GM13977 (cell line): ENCODE results near the gene USP25.

Experiments used
- DNase-seq: peaks from one replicate; pipeline ENCODE4 v3.0.0; 2012; ENCODE audit warnings: low spot score
- CTCF ChIP-seq: IDR thresholded peaks from 2 replicates; pipeline ENCODE4 v1.5.1; 2012; ENCODE audit warnings: mild to moderate bottlenecking, control low read depth; ENCODE audit not compliant: insufficient read depth; ENCODE audit errors: extremely low read depth, missing control alignments
- in situ Hi-C: fragments of 300-500 bp; cut with MboI; formaldehyde crosslinking; loops from one replicate; pipeline ENCODE4 v1.12.0; 2022; ENCODE audit warnings: low sequenced_read_pairs, low pct_unique_long_range_greater_than_20kb, mixed read lengths, inconsistent platforms; ENCODE audit not compliant: unreplicated experiment

Gene USP25

GRCh38 chr21:15840406-15840805 lies 110.6 kb downstream of the USP25 start:
- DNase-seq: no peak
- TF ChIP-seq CTCF: no peak
- in situ Hi-C loops: no loop called here

GRCh38 chr21:15841856-15842564 lies 112.2 kb downstream of the USP25 start:
- no peak for TF ChIP-seq CTCF
- no peak for DNase-seq
- in situ Hi-C loops: no loop called here

GRCh38 chr21:15842565-15842880 lies 112.7 kb downstream of the USP25 start:
- DNase-seq: no peak
- in situ Hi-C loops: no loop called here
- no peak for TF ChIP-seq CTCF

DNA sequence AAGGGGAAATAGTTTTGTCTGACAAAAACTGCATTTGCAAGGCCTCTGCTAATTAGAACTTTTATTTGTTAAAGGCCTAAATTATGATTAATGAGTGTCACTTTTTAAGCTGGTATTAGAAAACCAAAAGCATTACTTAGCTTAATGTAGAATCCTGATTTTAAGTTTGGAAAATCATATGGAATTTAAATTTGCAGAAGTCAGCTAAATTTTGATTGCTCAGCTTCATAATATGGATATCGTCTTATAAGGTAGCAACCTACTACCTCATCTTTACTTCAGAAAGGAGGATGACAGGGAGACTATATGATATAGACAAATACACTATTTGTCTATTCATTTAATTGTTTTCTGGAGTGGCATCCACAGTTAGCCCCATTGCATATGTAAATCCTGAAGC lies 114.0 kb downstream of the USP25 start:
- DNase-seq: no peak
- in situ Hi-C loops: no loop called here
- TF ChIP-seq CTCF: no peak

DNA sequence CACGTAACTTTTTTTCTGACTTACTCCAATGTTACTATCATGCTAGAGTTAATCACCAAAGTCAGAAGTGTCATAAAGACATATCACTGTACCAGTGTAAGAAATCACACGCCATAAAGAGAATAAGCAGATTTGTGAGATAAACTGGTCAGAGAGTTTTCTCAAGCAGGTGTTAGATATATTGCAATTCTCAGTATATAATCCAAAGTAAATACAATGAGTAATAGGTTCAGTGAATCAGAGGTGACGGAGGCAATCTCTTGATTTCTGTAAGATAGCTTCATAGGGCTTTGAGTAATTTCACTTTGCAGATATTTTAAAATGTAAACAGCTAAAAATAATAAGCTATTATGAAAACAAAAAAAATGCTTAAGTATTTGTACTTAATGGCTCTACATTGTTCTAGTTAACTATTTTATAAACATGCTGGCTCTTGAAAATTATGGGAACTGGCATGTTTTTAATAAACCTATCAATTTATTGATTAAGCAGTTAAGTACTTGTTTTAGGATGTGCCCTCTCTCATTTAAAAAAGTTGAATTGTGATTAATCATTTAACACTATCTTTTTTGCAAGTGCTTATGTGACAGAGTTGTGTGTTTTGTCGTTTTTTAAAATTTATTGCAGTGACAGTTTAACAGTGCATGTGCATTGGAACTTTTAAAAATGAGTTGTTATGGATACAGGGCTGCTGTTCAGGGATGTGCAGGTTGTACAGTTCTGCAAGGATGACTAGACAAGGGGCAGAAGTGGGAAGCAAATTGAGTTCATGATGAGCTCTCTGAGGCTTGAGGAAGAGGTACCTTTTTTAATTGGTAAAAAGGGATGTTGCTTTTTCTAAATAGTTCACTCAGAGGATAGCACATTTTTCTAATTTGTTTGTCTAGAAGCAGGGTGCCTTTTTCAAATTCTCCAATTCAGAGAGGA lies 119.1 kb downstream of the USP25 start:
- no peak for TF ChIP-seq CTCF
- no peak for DNase-seq
- in situ Hi-C loops: no loop called here

- TF ChIP-seq CTCF: no peak
- in situ Hi-C loops: no loop called here
- DNase-seq: no peak
These were observed 120.1 kb downstream of the USP25 start for GRCh38 chr21:15849927-15850326.
